Endothelial cell (in vitro differentiated cells): Measurements from ENCODE around the gene MUL1. TPM values are rescaled to one million over a fixed set of nuclear protein-coding genes. Genes with fewer than 3 reads are reported as not detected.

ENCODE experiments used
- DNase-seq: peaks from one replicate; pipeline ENCODE4 v3.0.0; 2021; ENCODE audit warnings: low spot score
- H3K27ac Mint-ChIP-seq: one replicate; pipeline ENCODE4 v1.8.0; 2021; ENCODE audit warnings: mixed read lengths, inconsistent platforms; ENCODE audit not compliant: unreplicated experiment
- H3K27me3 Mint-ChIP-seq: one replicate; pipeline ENCODE4 v1.8.0; 2021; ENCODE audit warnings: mild to moderate bottlenecking, moderate library complexity, mixed read lengths, inconsistent platforms; ENCODE audit not compliant: unreplicated experiment
- H3K36me3 Mint-ChIP-seq: one replicate; pipeline ENCODE4 v1.8.0; 2021; ENCODE audit warnings: mild to moderate bottlenecking, low read depth, mixed read lengths, inconsistent platforms; ENCODE audit not compliant: unreplicated experiment
- H3K4me1 Mint-ChIP-seq: one replicate; pipeline ENCODE4 v1.8.0; 2021; ENCODE audit warnings: mild to moderate bottlenecking, mixed read lengths, inconsistent platforms; ENCODE audit not compliant: unreplicated experiment
- H3K4me3 Mint-ChIP-seq: one replicate; pipeline ENCODE4 v1.8.0; 2021; ENCODE audit warnings: mild to moderate bottlenecking, mixed read lengths, inconsistent platforms; ENCODE audit not compliant: unreplicated experiment
- H3K9me3 Mint-ChIP-seq: one replicate; pipeline ENCODE4 v1.8.0; 2021; ENCODE audit warnings: mixed read lengths, inconsistent platforms; ENCODE audit not compliant: unreplicated experiment
- total RNA-seq: library from RNA; stranded (reverse); fragmentation: NEBNext Ultra II Directional; extraction: Animal tissue kit (Norgen Biotek cat#: 25700); gene quantifications from one replicate; pipeline ENCODE4 v1.2.1, GENCODE V29; 2021; ENCODE audit not compliant: unreplicated experiment
- TF ChIP-seq, protein P1 (sequence below): fragments of 200-600 bp; sonication (generic); IDR thresholded peaks from one replicate; pipeline ENCODE4 v1.5.0; 2021; ENCODE audit warnings: antibody characterized with exemption; ENCODE audit not compliant: unreplicated experiment

The MUL1 gene
- total RNA-seq, 1 donor from 2014 or later: 31.5 TPM

DNA sequence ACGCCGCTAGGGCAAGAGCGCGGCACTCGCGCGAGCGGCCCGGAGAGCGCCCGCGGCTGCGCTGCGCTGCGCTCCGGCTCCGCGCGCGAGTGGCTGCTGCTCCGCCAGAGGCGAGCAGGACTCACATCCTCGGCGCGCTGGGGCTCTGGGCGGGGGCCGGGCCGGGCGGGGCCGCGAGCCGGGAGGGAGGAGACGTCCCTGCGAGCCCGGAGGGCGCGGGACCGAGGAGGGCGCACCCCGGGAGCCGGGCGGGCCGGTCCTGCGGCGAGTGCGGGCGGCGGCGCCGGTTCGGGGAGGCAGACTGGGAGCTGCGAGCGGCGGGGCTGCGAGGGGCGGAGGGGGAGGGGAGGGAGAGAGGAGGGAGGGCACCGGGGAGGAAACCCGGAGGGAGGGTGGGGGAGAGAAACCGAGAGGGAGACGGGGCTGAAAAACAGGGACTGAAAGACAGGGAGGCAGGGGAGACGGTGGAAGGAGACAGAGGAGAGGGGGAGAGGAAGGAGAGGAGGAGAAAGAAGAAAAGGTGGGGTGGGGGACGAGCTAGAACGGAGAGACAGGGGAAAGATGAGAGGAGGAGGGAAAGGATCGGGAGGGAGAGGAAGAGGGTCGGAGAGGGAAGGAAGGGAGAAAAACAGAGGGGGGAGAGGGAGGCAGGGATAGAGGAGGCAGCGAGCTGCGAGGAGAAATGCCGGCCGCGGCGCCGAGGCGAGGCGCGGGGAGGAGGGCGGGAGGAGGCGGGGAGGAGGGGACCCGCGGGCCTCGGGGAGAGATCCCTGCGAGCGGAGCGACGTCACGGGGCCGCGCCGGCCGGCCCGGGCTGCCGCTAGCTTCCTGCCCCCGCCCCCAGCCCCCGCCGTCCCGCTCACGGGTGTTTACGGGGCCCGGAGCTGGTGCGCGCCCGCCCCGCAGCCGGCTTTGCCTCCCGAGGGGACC is 22.2 kb downstream of the MUL1 start, which contains the start of gene CAMK2N1:
Gene CAMK2N1, minus strand, starts transcription at position 684 of the 930 bp plus-strand sequence. CDS start 831 bp downstream, outside the sequence.
- peaks cover 30% of the 10 kb centered on the region for H3K27me3 Mint-ChIP-seq
- H3K36me3 Mint-ChIP-seq: no peaks in the 10 kb centered on the region
- peak; percentile 22 for DNase-seq
- H3K27ac Mint-ChIP-seq: no peak within 1 kb of the TSS
- H3K4me1 Mint-ChIP-seq: peaks cover 12% of the 10 kb centered on the region
- no peaks in the 10 kb centered on the region for H3K9me3 Mint-ChIP-seq
- TF ChIP-seq, protein P1, sequence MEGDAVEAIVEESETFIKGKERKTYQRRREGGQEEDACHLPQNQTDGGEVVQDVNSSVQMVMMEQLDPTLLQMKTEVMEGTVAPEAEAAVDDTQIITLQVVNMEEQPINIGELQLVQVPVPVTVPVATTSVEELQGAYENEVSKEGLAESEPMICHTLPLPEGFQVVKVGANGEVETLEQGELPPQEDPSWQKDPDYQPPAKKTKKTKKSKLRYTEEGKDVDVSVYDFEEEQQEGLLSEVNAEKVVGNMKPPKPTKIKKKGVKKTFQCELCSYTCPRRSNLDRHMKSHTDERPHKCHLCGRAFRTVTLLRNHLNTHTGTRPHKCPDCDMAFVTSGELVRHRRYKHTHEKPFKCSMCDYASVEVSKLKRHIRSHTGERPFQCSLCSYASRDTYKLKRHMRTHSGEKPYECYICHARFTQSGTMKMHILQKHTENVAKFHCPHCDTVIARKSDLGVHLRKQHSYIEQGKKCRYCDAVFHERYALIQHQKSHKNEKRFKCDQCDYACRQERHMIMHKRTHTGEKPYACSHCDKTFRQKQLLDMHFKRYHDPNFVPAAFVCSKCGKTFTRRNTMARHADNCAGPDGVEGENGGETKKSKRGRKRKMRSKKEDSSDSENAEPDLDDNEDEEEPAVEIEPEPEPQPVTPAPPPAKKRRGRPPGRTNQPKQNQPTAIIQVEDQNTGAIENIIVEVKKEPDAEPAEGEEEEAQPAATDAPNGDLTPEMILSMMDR: no peak
- H3K4me3 Mint-ChIP-seq: peak within 1 kb of the TSS; percentile 37

DNA sequence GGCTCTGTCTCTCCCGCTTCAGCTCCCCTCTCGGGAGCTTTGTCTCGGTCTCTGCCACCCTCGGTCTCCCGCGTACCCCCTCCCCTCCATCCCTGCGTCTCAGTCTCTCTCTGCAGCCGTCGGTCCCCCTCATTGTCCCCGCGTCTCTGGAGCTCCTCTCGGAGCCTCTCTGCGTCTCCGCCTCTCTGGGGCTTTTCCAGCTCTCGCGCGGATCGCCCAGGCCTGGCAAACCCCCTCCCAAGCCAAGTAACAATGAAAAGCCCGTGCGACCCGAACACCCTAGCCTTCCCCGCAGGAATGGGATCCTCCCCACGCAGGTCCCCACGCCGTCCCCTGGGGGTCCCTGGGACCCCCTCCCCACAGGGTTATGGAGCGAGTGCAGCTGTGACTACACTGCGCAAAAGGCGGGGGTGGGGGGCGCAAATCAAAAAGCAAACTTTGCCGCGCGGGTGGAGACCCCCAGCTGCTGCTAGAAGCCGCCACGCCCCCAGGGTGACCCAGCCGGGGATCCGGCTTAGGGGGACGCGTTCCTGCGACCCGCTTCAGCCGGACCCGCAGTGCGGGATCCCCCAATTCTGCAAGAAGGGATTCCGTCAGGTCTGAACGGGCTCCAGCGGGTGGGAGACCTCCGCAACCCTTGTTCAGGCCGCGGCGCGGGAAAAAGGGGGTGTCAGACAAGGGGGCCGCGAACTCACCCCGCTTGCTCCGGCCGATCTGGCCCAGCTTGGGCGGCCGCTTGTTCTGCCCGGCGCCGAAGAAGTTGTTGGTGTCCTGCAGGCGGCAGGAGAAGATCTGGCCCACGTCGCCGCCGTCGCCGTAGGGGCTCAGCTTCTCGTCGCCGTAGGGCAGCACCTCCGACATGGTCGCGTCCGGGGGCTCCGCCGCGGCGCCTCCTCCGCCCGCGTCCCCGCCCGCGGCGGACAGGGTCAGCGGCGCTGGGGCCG is 23.2 kb downstream of the MUL1 start:
- Mint-ChIP-seq H3K27me3 (peaks cover 28% of the 10 kb centered on the region), H3K27ac (no peak overlapping the region)

DNA sequence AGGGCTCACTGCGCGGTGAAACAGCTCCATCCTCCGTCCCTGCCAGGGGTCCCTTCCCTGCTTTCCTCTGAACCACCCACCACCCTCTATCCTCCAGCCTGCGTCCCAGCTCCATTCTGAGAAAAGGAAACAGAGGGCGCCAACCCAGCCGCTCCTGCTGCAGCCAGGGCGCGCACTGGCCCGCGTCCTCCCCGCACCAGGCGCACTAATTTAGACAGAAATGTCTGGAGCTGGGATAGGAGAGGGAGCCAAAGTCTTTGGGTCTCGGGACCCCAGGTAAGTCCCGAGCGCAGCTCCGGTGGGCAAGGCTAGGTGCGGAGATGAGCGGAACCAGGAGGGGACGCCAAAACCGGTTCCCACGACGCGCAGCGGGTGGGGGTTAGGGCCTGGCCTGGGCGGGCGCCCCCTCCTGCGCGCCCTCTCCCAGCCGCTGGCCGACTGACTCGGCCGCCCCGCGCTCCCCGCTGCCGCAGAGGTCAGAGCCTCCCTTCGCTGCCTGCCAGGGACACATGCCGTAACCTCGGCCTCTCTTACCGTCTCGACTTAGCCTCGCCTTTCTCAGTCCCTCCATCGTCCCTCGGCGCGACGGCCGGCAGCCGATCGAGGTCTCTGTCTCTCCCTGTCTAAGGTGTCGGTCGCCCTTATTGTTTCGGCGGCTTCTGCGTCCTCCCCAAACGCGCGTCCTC is 24.0 kb downstream of the MUL1 start:
- Mint-ChIP-seq H3K4me1 (peaks cover 12% of the 10 kb centered on the region), H3K27ac (no peak overlapping the region), H3K27me3 (peaks cover 28% of the 10 kb centered on the region), H3K9me3 (no peaks in the 10 kb centered on the region), H3K36me3 (no peaks in the 10 kb centered on the region), H3K4me3 (peak overlapping the region; percentile 83)
- TF ChIP-seq, protein P1: no peak
- peak; percentile 24 for DNase-seq

More for the DNA sequence above, 23.2 kb downstream of the MUL1 start:
- Mint-ChIP-seq H3K36me3 (no peaks in the 10 kb centered on the region), H3K4me1 (peaks cover 12% of the 10 kb centered on the region), H3K9me3 (no peaks in the 10 kb centered on the region), H3K4me3 (peak overlapping the region; percentile 71)
- peak; percentile 23 for DNase-seq
- TF ChIP-seq, protein P1: no peak

DNA sequence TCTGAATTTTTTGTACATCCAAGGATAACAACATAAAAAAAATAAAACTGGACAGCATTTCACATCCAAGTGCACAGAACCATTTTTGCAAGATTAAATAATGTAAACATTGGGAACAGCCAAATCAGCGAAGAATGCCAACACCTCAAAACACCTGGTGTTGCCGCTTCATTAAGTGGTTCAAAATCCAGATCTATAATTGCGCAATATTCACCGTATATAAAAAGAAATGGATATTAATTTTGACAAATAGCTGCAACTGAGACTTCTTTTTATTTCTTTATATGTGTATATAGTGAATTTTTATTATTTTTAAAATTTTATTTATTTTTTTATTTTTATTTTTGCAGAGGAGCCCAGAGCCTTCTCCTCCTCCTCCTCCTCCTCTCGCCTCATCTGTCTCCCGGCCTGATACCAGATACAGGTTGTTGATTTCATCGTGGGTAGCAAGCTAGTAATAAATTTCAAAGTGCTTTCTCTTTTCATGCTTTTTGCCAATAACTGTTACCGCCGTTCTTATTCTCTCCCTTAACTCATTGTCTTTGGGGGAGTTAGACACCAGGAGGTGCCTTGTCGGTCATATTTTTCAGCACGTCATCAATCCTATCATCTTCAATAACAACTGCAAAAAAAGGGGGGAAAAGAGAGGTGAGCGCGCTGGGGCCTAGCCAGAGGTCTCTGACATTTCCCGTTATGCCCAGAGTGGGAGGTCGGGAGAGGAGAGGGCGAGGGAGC is 24.7 kb downstream of the MUL1 start:
- Mint-ChIP-seq H3K4me3 (peak overlapping the region; percentile 83), H3K9me3 (no peaks in the 10 kb centered on the region), H3K36me3 (no peaks in the 10 kb centered on the region), H3K27me3 (peaks cover 26% of the 10 kb centered on the region), H3K4me1 (peaks cover 12% of the 10 kb centered on the region), H3K27ac (no peak overlapping the region)
- TF ChIP-seq, protein P1: no peak
- no peak for DNase-seq
